ENCODE data around the gene CFAP410.

The CFAP410 gene

DNA sequence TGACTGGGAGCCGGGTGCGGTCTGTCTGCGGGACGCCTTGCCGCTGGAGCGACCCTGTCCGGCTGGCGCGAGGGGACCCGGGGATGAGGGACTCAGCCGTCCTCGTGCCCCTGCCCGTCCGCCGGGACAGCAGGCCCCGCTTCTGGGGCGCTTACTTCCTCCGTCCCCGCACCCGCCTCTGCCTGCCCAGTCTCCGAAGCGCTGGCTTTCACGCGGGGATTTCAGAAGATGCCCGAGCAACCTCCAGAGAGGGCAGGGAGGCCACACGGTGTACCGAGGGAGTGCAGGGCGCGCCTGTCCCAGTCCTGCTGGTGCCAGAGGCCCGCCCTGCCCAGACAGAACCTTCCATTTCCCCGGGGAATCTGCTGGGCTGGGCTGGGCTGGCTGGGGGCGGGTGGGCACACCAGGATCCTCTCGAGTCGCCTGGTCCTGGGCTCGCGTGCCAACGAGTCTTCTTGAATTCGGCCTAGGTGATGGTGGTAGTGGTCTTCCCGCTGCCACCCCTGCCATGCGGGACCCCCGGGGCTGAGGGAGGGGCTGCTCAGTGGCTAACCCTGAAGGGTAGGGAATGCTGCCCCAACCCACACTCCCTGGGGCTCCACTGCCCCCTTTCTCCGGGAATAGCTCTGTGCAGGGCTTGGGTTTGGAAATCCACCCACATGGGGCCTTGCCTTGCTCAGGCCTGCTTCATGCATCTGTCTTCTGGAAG lies 11.7 kb upstream of the CFAP410 start:
- no peak overlapping the region for H3K14ac ChIP-seq (ENCODE audit: low read length)
- no peak overlapping the region for H4K12ac ChIP-seq (ENCODE audit: low read depth, low read length)
- H2BK120ac ChIP-seq (ENCODE audit: insufficient read depth, low read length, poor library complexity): no peak overlapping the region
- no peak overlapping the region for H3K18ac ChIP-seq (ENCODE audit: low read length)
- no peaks in the 10 kb centered on the region for H3K79me2 ChIP-seq (ENCODE audit: control insufficient read depth, insufficient read depth, low read length, poor library complexity)
- WGBS (ENCODE audit: extremely low coverage, insufficient coverage, insufficient read length): no CpG with 5 or more reads among the region's 42 CpGs
- H4K91ac ChIP-seq (ENCODE audit: low read depth, low read length): no peak overlapping the region
- H3K36me3 ChIP-seq (ENCODE audit: control insufficient read depth in 1 of 2, insufficient read depth in 2 of 2, low read length in 2 of 2): no peaks in the 10 kb centered on the region
- no peak overlapping the region for H4K8ac ChIP-seq (ENCODE audit: low read depth, low read length)
- DNase-seq: no peak
- no peaks in the 10 kb centered on the region for H3K79me1 ChIP-seq (ENCODE audit: low read length)
- H3K4me3 ChIP-seq (ENCODE audit: low read depth, low read length): no peak overlapping the region
- H3K9ac ChIP-seq (ENCODE audit: low read length): no peak overlapping the region
- no peak overlapping the region for H3K4me2 ChIP-seq (ENCODE audit: low read length)
- no peak overlapping the region for H2BK5ac ChIP-seq (ENCODE audit: low read depth, low read length, poor library complexity)
- H3K4me1 ChIP-seq (ENCODE audit: control insufficient read depth in 1 of 2, insufficient read depth in 2 of 2, low read length in 2 of 2): no peaks in the 10 kb centered on the region
- H2BK12ac ChIP-seq (ENCODE audit: low read length): no peak overlapping the region
- no peak overlapping the region for H3K27ac ChIP-seq (ENCODE audit: low read depth, low read length)
- peaks cover 3% of the 10 kb centered on the region for H3K9me3 ChIP-seq (ENCODE audit: insufficient read depth, low read depth, low read length)
- no peak overlapping the region for H2AK5ac ChIP-seq (ENCODE audit: low read length)
- no peak overlapping the region for H3K23ac ChIP-seq (ENCODE audit: low read length)
- no peak overlapping the region for H3K4ac ChIP-seq (ENCODE audit: low read depth, low read length)
- H2AFZ ChIP-seq (ENCODE audit: insufficient read depth, low read length, poor library complexity): no peak overlapping the region
- H3K27me3 ChIP-seq (ENCODE audit: insufficient read depth, low read length): no peaks in the 10 kb centered on the region

DNA sequence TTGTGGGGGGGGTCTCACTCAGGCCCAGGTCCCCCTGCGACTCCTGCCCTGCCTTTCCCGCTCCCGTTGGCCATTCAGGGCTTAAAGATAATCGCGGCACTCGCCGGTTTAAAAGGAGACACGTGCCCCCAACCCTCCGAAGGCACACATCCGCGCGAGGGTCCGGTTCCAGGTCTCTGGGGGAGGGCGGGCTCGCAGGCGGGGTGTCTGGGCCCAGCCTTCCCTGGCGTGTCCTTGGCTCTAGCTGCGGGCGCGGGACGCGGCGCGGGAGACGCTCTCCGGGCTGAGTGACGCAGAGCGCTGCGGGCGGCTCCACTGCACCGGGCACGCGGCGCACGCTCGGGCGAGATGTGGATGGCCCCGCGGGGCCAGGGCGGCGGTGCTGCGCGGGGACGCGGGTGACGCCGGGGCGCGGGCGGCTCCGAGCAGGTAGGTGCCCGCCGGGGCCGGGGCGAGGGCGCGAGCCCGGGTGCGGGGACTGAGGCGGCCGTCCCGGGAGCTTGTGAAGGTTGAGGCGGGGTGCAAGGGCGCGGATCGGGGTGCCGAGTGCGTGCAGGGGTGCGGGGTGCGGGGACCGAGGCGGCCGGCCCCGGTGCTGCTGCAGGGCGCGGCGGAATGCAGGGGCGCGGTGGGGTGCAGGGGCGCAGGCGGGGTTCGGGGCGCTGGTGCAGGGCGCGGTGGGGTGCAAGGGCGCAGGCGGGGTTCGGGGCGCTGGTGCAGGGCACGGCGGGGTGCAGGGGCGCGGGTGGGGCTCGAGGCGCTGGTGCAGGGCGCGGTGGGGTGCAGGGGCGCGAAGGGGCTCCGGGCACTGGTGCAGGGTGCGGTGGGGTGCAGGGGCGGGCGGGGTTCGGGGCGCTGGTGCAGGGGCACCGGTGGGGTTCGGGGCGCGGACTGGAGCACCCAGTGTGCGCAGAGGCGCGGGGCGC lies 10.9 kb upstream of the CFAP410 start:
- DNase-seq: peak in 1 of 2 donors; percentile 15
- Histone ChIP-seq H2AFZ (ENCODE audit: insufficient read depth, low read length, poor library complexity) (no peak overlapping the region), H3K4ac (ENCODE audit: low read depth, low read length) (no peak overlapping the region), H3K9ac (ENCODE audit: low read length) (no peak overlapping the region), H3K14ac (ENCODE audit: low read length) (no peak overlapping the region), H3K79me1 (ENCODE audit: low read length) (no peaks in the 10 kb centered on the region), H3K4me3 (ENCODE audit: low read depth, low read length) (no peak overlapping the region), H2BK120ac (ENCODE audit: insufficient read depth, low read length, poor library complexity) (no peak overlapping the region), H4K8ac (ENCODE audit: low read depth, low read length) (no peak overlapping the region), H3K4me2 (ENCODE audit: low read length) (no peak overlapping the region), H2BK5ac (ENCODE audit: low read depth, low read length, poor library complexity) (no peak overlapping the region), H3K79me2 (ENCODE audit: control insufficient read depth, insufficient read depth, low read length, poor library complexity) (no peaks in the 10 kb centered on the region), H3K36me3 (ENCODE audit: control insufficient read depth in 1 of 2, insufficient read depth in 2 of 2, low read length in 2 of 2) (no peaks in the 10 kb centered on the region), H4K91ac (ENCODE audit: low read depth, low read length) (no peak overlapping the region), H3K27me3 (ENCODE audit: insufficient read depth, low read length) (no peaks in the 10 kb centered on the region), H3K9me3 (ENCODE audit: insufficient read depth, low read depth, low read length) (peaks cover 3% of the 10 kb centered on the region), H3K4me1 (ENCODE audit: control insufficient read depth in 1 of 2, insufficient read depth in 2 of 2, low read length in 2 of 2) (no peaks in the 10 kb centered on the region), H4K12ac (ENCODE audit: low read depth, low read length) (no peak overlapping the region), H2BK12ac (ENCODE audit: low read length) (no peak overlapping the region), H3K27ac (ENCODE audit: low read depth, low read length) (no peak overlapping the region), H3K18ac (ENCODE audit: low read length) (no peak overlapping the region), H3K23ac (ENCODE audit: low read length) (no peak overlapping the region), H2AK5ac (ENCODE audit: low read length) (no peak overlapping the region)
- WGBS (ENCODE audit: extremely low coverage, insufficient coverage, insufficient read length): no CpG with 5 or more reads among the region's 113 CpGs

DNA sequence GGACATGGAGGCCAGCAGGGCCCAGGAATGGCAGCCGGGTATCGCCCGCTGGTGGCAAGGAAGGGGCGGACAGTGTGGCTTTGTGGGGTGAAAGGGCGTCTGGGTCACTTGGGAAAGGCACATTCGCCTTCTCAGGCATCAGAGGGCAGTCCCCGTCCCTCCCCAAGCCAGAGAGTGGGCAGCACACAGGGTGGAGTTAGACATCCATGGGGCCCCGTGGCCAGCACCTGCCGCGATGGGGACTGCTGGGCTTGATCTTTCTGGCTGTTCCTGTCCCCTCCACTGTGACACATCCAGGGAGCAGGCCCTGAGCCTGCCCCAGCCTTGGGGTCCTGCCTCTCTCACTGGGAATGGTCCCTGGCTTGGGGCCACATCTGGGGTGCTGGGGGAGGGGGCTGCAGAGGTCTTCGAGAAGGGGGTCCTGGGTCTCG lies 10.2 kb upstream of the CFAP410 start:
- Histone ChIP-seq H3K14ac (ENCODE audit: low read length) (no peak overlapping the region), H2BK12ac (ENCODE audit: low read length) (no peak overlapping the region), H3K4ac (ENCODE audit: low read depth, low read length) (no peak overlapping the region), H2BK120ac (ENCODE audit: insufficient read depth, low read length, poor library complexity) (no peak overlapping the region), H3K4me2 (ENCODE audit: low read length) (no peak overlapping the region), H3K4me1 (ENCODE audit: control insufficient read depth in 1 of 2, insufficient read depth in 2 of 2, low read length in 2 of 2) (no peaks in the 10 kb centered on the region), H2AFZ (ENCODE audit: insufficient read depth, low read length, poor library complexity) (no peak overlapping the region), H2BK5ac (ENCODE audit: low read depth, low read length, poor library complexity) (no peak overlapping the region), H3K9ac (ENCODE audit: low read length) (no peak overlapping the region), H3K79me1 (ENCODE audit: low read length) (no peaks in the 10 kb centered on the region), H4K91ac (ENCODE audit: low read depth, low read length) (no peak overlapping the region), H4K8ac (ENCODE audit: low read depth, low read length) (no peak overlapping the region), H3K18ac (ENCODE audit: low read length) (no peak overlapping the region), H3K27me3 (ENCODE audit: insufficient read depth, low read length) (no peaks in the 10 kb centered on the region), H3K9me3 (ENCODE audit: insufficient read depth, low read depth, low read length) (peaks cover 4% of the 10 kb centered on the region), H3K4me3 (ENCODE audit: low read depth, low read length) (no peak overlapping the region), H3K27ac (ENCODE audit: low read depth, low read length) (no peak overlapping the region), H3K79me2 (ENCODE audit: control insufficient read depth, insufficient read depth, low read length, poor library complexity) (no peaks in the 10 kb centered on the region), H3K36me3 (ENCODE audit: control insufficient read depth in 1 of 2, insufficient read depth in 2 of 2, low read length in 2 of 2) (no peaks in the 10 kb centered on the region), H4K12ac (ENCODE audit: low read depth, low read length) (no peak overlapping the region), H2AK5ac (ENCODE audit: low read length) (no peak overlapping the region), H3K23ac (ENCODE audit: low read length) (no peak overlapping the region)
- DNase-seq: no peak
- WGBS (ENCODE audit: extremely low coverage, insufficient coverage, insufficient read length): no CpG with 5 or more reads among the region's 12 CpGs

DNA sequence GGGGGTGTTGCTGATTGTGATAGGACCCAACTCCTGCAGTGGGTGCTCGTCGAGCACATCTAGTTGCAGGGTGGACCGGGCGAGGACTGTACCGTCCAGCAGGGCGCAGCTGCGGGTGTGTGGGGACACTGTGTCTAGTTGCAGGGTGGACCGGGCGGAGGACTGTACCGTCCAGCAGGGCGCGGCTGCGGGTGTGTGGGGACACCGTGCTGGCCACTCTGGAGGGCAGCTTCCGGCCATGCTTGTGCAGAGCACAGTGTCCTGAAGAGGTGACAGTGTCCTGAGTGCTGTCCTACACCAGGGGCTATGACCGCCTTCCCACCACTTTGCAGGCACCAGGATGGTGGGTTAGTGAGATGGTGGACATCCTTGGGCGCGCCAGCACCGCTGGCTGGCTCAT lies 9.7 kb upstream of the CFAP410 start:
- Histone ChIP-seq H3K4ac (ENCODE audit: low read depth, low read length) (no peak overlapping the region), H2BK120ac (ENCODE audit: insufficient read depth, low read length, poor library complexity) (no peak overlapping the region), H3K27me3 (ENCODE audit: insufficient read depth, low read length) (no peaks in the 10 kb centered on the region), H3K4me2 (ENCODE audit: low read length) (no peak overlapping the region), H3K27ac (ENCODE audit: low read depth, low read length) (no peak overlapping the region), H3K79me2 (ENCODE audit: control insufficient read depth, insufficient read depth, low read length, poor library complexity) (no peaks in the 10 kb centered on the region), H3K79me1 (ENCODE audit: low read length) (no peaks in the 10 kb centered on the region), H3K23ac (ENCODE audit: low read length) (no peak overlapping the region), H2BK5ac (ENCODE audit: low read depth, low read length, poor library complexity) (no peak overlapping the region), H2AK5ac (ENCODE audit: low read length) (no peak overlapping the region), H3K18ac (ENCODE audit: low read length) (no peak overlapping the region), H4K12ac (ENCODE audit: low read depth, low read length) (no peak overlapping the region), H3K9me3 (ENCODE audit: insufficient read depth, low read depth, low read length) (peaks cover 4% of the 10 kb centered on the region), H3K9ac (ENCODE audit: low read length) (no peak overlapping the region), H3K4me1 (ENCODE audit: control insufficient read depth in 1 of 2, insufficient read depth in 2 of 2, low read length in 2 of 2) (no peaks in the 10 kb centered on the region), H4K91ac (ENCODE audit: low read depth, low read length) (no peak overlapping the region), H3K4me3 (ENCODE audit: low read depth, low read length) (no peak overlapping the region), H3K14ac (ENCODE audit: low read length) (no peak overlapping the region), H3K36me3 (ENCODE audit: control insufficient read depth in 1 of 2, insufficient read depth in 2 of 2, low read length in 2 of 2) (no peaks in the 10 kb centered on the region), H2AFZ (ENCODE audit: insufficient read depth, low read length, poor library complexity) (no peak overlapping the region), H2BK12ac (ENCODE audit: low read length) (no peak overlapping the region), H4K8ac (ENCODE audit: low read depth, low read length) (no peak overlapping the region)
- no CpG with 5 or more reads among the region's 19 CpGs for WGBS (ENCODE audit: extremely low coverage, insufficient coverage, insufficient read length)
- DNase-seq: no peak

Data from trophoblast cell (in vitro differentiated cells and primary cell).